Gastroesophageal sphincter (tissue), 4 donors: ENCODE measurements around the gene KAZN. TPM values are rescaled to one million over a fixed set of nuclear protein-coding genes. Genes with fewer than 3 reads are reported as not detected.

ENCODE experiments used
- ATAC-seq: fragments of 150-250 bp; one replicate; pipeline ENCODE4 v1.9.1; 2016; ENCODE audit warnings: mild to moderate bottlenecking, moderate library complexity
- H3K27ac ChIP-seq, 4 donors: fragments of 200-600 bp; sonication (generic) in 3 of 4; 1 replicate in 3 of 4; 2 replicates in 1 of 4; pipeline ENCODE4 v1.5.1; 2016 to 2019
- H3K27me3 ChIP-seq: fragments of 200-600 bp; sonication (generic); one replicate; pipeline ENCODE4 v1.5.1; 2019
- H3K36me3 ChIP-seq, 2 donors: fragments of 200-600 bp; sonication (generic); one replicate each; pipeline ENCODE4 v1.5.1; 2019; ENCODE audit warnings: control low read depth in 1 of 2
- H3K4me1 ChIP-seq, 3 donors: fragments of 200-600 bp; sonication (generic); 1 replicate in 2 of 3; 2 replicates in 1 of 3; pipeline ENCODE4 v1.5.1; 2016 to 2019; ENCODE audit warnings: control low read depth in 2 of 3
- H3K4me3 ChIP-seq, 2 donors: fragments of 200-600 bp; sonication (generic); one replicate each; pipeline ENCODE4 v1.5.1; 2019; ENCODE audit warnings: mild to moderate bottlenecking in 1 of 2, moderate library complexity in 1 of 2
- H3K9me3 ChIP-seq, 3 donors: fragments of 200-600 bp; sonication (generic); one replicate each; pipeline ENCODE4 v1.5.1; 2017 to 2019; ENCODE audit warnings: control low read depth in 2 of 3
- EP300 ChIP-seq: sonication (generic); formaldehyde crosslinking; IDR thresholded peaks from one replicate; pipeline ENCODE4 v1.6.1; 2017; ENCODE audit warnings: antibody characterized with exemption, mild to moderate bottlenecking
- POLR2A ChIP-seq, 2 donors: fragments of 450-650 bp; IDR thresholded peaks; one replicate each; pipeline ENCODE4 v1.6.1; 2017; ENCODE audit warnings: antibody characterized with exemption in 2 of 2, mild to moderate bottlenecking in 2 of 2, moderate library complexity in 1 of 2
- POLR2AphosphoS5 ChIP-seq: sonication (generic); formaldehyde crosslinking; IDR thresholded peaks from one replicate; pipeline ENCODE4 v1.6.1; 2017; ENCODE audit warnings: antibody characterized with exemption
- WGBS, 2 donors: methylation state at CpG; one replicate each; pipeline ENCODE4 v1.1.5; 2018; ENCODE audit warnings: low coverage in 1 of 2; 5-methylcytosine and 5-hydroxymethylcytosine counted together
- total RNA-seq, 4 donors: library from RNA; depleted of rRNA; stranded (reverse); fragments of >200 nt; gene quantifications; one replicate each; pipeline ENCODE4 v1.1.0, GENCODE V29; 2016
- TF ChIP-seq, protein P1 (sequence below), 4 experiments: fragments of 200-600 bp in 2 of 4; fragments of 450-650 bp in 2 of 4; sonication (generic) in 1 of 4; IDR thresholded peaks; one replicate each; pipeline ENCODE4 v1.5.1; 2017 to 2019; ENCODE audit warnings: antibody characterized with exemption in 4 of 4, mild to moderate bottlenecking in 2 of 4, moderate library complexity in 2 of 4

KAZN gene
- total RNA-seq, 4 donors from 2014 or later, result 6.5 to 16.6 (median 11.5) TPM

- WGBS, 2 donors, result 69 to 73% methylated on average over 4 of the region's 4 CpGs
- ATAC-seq, result no peak
Measured at GRCh38 chr1:14593302-14593701, 5.2 kb upstream of the KAZN start.

DNA sequence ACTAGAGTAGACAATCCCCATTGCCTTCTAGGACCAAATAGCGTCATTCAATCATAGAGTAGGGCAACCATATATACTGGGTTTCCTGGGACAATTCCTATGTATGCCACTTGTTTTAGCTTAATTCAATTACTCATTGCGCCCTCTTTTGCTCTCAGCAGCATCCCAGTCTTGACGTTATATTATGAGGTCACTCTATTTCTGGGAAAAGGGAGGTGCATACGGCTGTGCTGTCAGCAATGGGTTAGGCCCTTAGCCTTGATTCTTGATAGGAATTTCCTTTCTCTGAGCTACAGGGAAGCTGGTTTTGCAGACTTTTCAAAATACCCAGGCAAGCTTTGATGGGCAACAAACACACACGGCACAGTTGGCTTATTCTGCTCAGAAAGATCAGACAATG lies 4.4 kb upstream of the KAZN start:
- TF ChIP-seq, protein P1, sequence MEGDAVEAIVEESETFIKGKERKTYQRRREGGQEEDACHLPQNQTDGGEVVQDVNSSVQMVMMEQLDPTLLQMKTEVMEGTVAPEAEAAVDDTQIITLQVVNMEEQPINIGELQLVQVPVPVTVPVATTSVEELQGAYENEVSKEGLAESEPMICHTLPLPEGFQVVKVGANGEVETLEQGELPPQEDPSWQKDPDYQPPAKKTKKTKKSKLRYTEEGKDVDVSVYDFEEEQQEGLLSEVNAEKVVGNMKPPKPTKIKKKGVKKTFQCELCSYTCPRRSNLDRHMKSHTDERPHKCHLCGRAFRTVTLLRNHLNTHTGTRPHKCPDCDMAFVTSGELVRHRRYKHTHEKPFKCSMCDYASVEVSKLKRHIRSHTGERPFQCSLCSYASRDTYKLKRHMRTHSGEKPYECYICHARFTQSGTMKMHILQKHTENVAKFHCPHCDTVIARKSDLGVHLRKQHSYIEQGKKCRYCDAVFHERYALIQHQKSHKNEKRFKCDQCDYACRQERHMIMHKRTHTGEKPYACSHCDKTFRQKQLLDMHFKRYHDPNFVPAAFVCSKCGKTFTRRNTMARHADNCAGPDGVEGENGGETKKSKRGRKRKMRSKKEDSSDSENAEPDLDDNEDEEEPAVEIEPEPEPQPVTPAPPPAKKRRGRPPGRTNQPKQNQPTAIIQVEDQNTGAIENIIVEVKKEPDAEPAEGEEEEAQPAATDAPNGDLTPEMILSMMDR (IDR thresholded peaks at IDR 0.05), result no peak
- no peak for TF ChIP-seq POLR2A (IDR thresholded peaks at IDR 0.05)
- no peak for TF ChIP-seq POLR2AphosphoS5
- TF ChIP-seq EP300, result no peak
- no peaks in the 10 kb centered on the region for H3K36me3 ChIP-seq
- H3K4me1 ChIP-seq, result peaks cover 0 to 16% (median 7%) of the 10 kb centered on the region in 3 donors
- no peak overlapping the region for H3K27ac ChIP-seq
- WGBS, 2 donors, result 76 to 100% methylated on average over 3 to 5 of the region's 5 CpGs
- no peak overlapping the region for H3K4me3 ChIP-seq
- ATAC-seq, result no peak
- no peaks in the 10 kb centered on the region for H3K9me3 ChIP-seq
- H3K27me3 ChIP-seq, result peaks cover 33% of the 10 kb centered on the region

More at GRCh38 chr1:14593302-14593701, 5.2 kb upstream of the KAZN start:
- Histone ChIP-seq H3K27me3 (peaks cover 28% of the 10 kb centered on the region), H3K27ac (no peak overlapping the region), H3K4me1 (peaks cover 0 to 8% (median 5%) of the 10 kb centered on the region in 3 donors), H3K9me3 (no peaks in the 10 kb centered on the region), H3K4me3 (no peak overlapping the region), H3K36me3 (no peaks in the 10 kb centered on the region)
- TF ChIP-seq, protein P1 (IDR thresholded peaks at IDR 0.05), result no peak
- TF ChIP-seq POLR2AphosphoS5, result no peak
- TF ChIP-seq POLR2A (IDR thresholded peaks at IDR 0.05), result no peak
- no peak for TF ChIP-seq EP300

GRCh38 chr1:14596591-14596990 lies 1.9 kb upstream of the KAZN start:
- no peak overlapping the region for H3K27ac ChIP-seq
- no peaks in the 10 kb centered on the region for H3K36me3 ChIP-seq
- WGBS, 2 donors, result 88 to 100% methylated on average over 5 of the region's 5 CpGs
- ATAC-seq, result no peak
- peaks cover 0 to 24% (median 11%) of the 10 kb centered on the region in 3 donors for H3K4me1 ChIP-seq
- H3K9me3 ChIP-seq, result no peaks in the 10 kb centered on the region
- peaks cover 58% of the 10 kb centered on the region for H3K27me3 ChIP-seq
- H3K4me3 ChIP-seq, result no peak overlapping the region
- TF ChIP-seq, protein P1 (IDR thresholded peaks at IDR 0.05), result no peak
- TF ChIP-seq EP300 (no peak), POLR2AphosphoS5 (no peak), POLR2A (IDR thresholded peaks at IDR 0.05) (no peak)

DNA sequence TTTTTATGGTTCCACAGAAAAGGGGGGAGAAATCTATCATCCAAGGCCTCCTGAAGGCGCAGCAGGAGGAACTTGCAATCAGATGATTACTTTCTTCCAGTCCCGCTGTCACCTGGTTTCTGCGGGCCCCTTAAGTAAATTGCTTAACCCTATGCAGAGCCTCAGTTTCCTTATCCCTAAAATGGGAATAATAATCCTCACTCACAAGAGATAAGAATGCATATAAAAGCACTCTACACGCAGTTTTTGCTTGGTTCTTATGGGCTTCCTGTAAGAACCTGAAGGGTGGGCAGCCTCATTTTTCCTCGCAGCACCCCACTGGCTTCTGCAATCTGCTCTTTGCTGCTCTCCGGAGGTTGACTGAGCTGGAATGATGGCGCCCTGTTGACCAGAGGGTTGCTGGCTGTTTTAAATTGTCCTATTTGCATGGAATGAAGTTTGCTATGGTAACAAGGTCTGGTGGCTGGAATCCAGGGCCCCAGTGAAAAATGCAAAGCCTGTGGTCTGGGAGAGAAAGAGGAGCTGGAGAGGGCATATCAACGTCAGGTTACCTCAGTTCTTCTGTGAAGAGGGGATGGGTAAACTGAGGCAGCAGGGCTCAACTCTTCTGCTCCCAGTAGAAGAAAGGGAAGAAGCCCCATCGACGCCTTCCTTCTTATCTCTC lies 1.0 kb upstream of the KAZN start:
- no peaks in the 10 kb centered on the region for H3K36me3 ChIP-seq
- no peaks in the 10 kb centered on the region for H3K9me3 ChIP-seq
- H3K27me3 ChIP-seq, result peaks cover 62% of the 10 kb centered on the region
- H3K4me1 ChIP-seq, result peaks cover 0 to 32% (median 11%) of the 10 kb centered on the region in 3 donors
- WGBS, 2 donors, result 35 to 100% methylated on average over 1 to 4 of the region's 10 CpGs
- no peak for ATAC-seq
- no peak overlapping the region for H3K27ac ChIP-seq
- TF ChIP-seq EP300, result no peak
- TF ChIP-seq, protein P1 (IDR thresholded peaks at IDR 0.05), result no peak
- no peak for TF ChIP-seq POLR2A (IDR thresholded peaks at IDR 0.05)
- H3K4me3 ChIP-seq, result peak overlapping the region in 1 of 2 donors; percentile 56

- peak; percentile 49 for ATAC-seq
- TF ChIP-seq POLR2AphosphoS5 (no peak), POLR2A (IDR thresholded peaks at IDR 0.05) (no peak), EP300 (no peak)
- TF ChIP-seq, protein P1 (IDR thresholded peaks at IDR 0.05), result no peak
- peak overlapping the region in 1 of 4 donors; percentile 43 for H3K27ac ChIP-seq
- 0% methylated on average over 1 to 6 of the region's 26 CpGs for WGBS, 2 donors
- peak overlapping the region; percentile 16 to 56 for H3K4me3 ChIP-seq
- H3K36me3 ChIP-seq, result no peaks in the 10 kb centered on the region
- H3K27me3 ChIP-seq, result peaks cover 62% of the 10 kb centered on the region
- peaks cover 0 to 36% (median 11%) of the 10 kb centered on the region in 3 donors for H3K4me1 ChIP-seq
- H3K9me3 ChIP-seq, result no peaks in the 10 kb centered on the region
Measured at GRCh38 chr1:14598007-14598497, 433 bp upstream of the KAZN start.
